SK-N-SH treated with all-trans-retinoic acid at 6 μM for 48 hours (cell line): ENCODE results near the gene WASHC4.

Experiments used
- ATAC-seq: fragments of 200-7000 bp; cut with Tn5 transposase; 3 replicates; pipeline ENCODE4 v1.9.1; 2020; ENCODE audit warnings: mild to moderate bottlenecking, moderate library complexity
- CSDC2 ChIP-seq: fragments of 250-450 bp; sonication (Bioruptor Pico); IDR thresholded peaks from 2 replicates; pipeline ENCODE4 v1.5.0; 2020; ENCODE audit warnings: mild to moderate bottlenecking, moderate library complexity
- ESRRG ChIP-seq: fragments of 250-450 bp; sonication (Bioruptor Pico); IDR thresholded peaks from 2 replicates; pipeline ENCODE4 v1.6.1; 2021; ENCODE audit warnings: mild to moderate bottlenecking
- GLIS3 ChIP-seq: fragments of 250-450 bp; sonication (Bioruptor Pico); IDR thresholded peaks from 2 replicates; pipeline ENCODE4 v1.5.0; 2020; ENCODE audit warnings: mild to moderate bottlenecking, moderate library complexity
- ISL1 ChIP-seq: fragments of 250-450 bp; sonication (Bioruptor Pico); IDR thresholded peaks from 2 replicates; pipeline ENCODE4 v2.1.2; 2022; ENCODE audit warnings: mild to moderate bottlenecking, moderate library complexity
- OSR1 ChIP-seq: fragments of 250-450 bp; sonication (Bioruptor Pico); IDR thresholded peaks from 2 replicates; pipeline ENCODE4 v1.8.0; 2022; ENCODE audit warnings: moderate library complexity, mild to moderate bottlenecking, inconsistent platforms
- PATZ1 ChIP-seq: fragments of 250-450 bp; sonication (Bioruptor Pico); IDR thresholded peaks from 2 replicates; pipeline ENCODE4 v1.8.0; 2020; ENCODE audit warnings: mild to moderate bottlenecking, moderate library complexity, borderline replicate concordance
- POU6F1 ChIP-seq: fragments of 250-450 bp; sonication (Bioruptor Pico); IDR thresholded peaks from 2 replicates; pipeline ENCODE4 v1.8.0; 2021; ENCODE audit warnings: low read depth, mild to moderate bottlenecking, moderate library complexity, borderline replicate concordance
- PPARA ChIP-seq: fragments of 250-450 bp; sonication (Bioruptor Pico); IDR thresholded peaks from 2 replicates; pipeline ENCODE4 v1.5.0; 2020; ENCODE audit warnings: mild to moderate bottlenecking, borderline replicate concordance
- RARB ChIP-seq: fragments of 250-450 bp; sonication (Bioruptor Pico); IDR thresholded peaks from 2 replicates; pipeline ENCODE4 v1.8.0; 2021; ENCODE audit warnings: mild to moderate bottlenecking, moderate library complexity
- SNAI2 ChIP-seq: fragments of 250-450 bp; sonication (Bioruptor Pico); IDR thresholded peaks from 2 replicates; pipeline ENCODE4 v1.5.0; 2020; ENCODE audit warnings: mild to moderate bottlenecking, moderate library complexity
- TCF4 ChIP-seq: fragments of 250-450 bp; sonication (Bioruptor Pico); IDR thresholded peaks from 2 replicates; pipeline ENCODE4 v1.8.0; 2021; ENCODE audit warnings: mild to moderate bottlenecking, moderate library complexity, borderline replicate concordance
- TOX ChIP-seq: fragments of 250-450 bp; sonication (Bioruptor Pico); IDR thresholded peaks from 2 replicates; pipeline ENCODE4 v1.8.0; 2021; ENCODE audit warnings: mild to moderate bottlenecking, moderate library complexity, borderline replicate concordance
- TSHZ2 ChIP-seq: fragments of 250-450 bp; sonication (Bioruptor Pico); IDR thresholded peaks from 2 replicates; pipeline ENCODE4 v1.5.0; 2020; ENCODE audit warnings: mild to moderate bottlenecking, moderate library complexity
- ZC3H10 ChIP-seq: fragments of 250-450 bp; sonication (Bioruptor Pico); IDR thresholded peaks from 2 replicates; pipeline ENCODE4 v1.5.1; 2021; ENCODE audit warnings: mild to moderate bottlenecking, moderate library complexity
- ZFP3 ChIP-seq: fragments of 250-450 bp; sonication (Bioruptor Pico); IDR thresholded peaks from 2 replicates; pipeline ENCODE4 v1.5.0; 2020; ENCODE audit warnings: mild to moderate bottlenecking, moderate library complexity
- ZFP30 ChIP-seq: fragments of 450-650 bp; formaldehyde crosslinking; IDR thresholded peaks from 2 replicates; pipeline ENCODE4 v1.5.0; 2022; ENCODE audit warnings: mild to moderate bottlenecking, moderate library complexity
- ZNF70 ChIP-seq: fragments of 450-650 bp; formaldehyde crosslinking; IDR thresholded peaks from 2 replicates; pipeline ENCODE4 v1.5.0; 2020; ENCODE audit warnings: mild to moderate bottlenecking, moderate library complexity
- ZNF8 ChIP-seq: fragments of 450-650 bp; formaldehyde crosslinking; IDR thresholded peaks from 2 replicates; pipeline ENCODE4 v1.5.0; 2020; ENCODE audit warnings: mild to moderate bottlenecking, moderate library complexity

Gene WASHC4

GRCh38 chr12:105109465-105110212 lies 2.1 kb downstream of the WASHC4 start:
- no peak for TF ChIP-seq RARB (CRISPR knock-in tag)
- no peak for TF ChIP-seq ZC3H10 (CRISPR knock-in tag)
- TF ChIP-seq ISL1 (CRISPR knock-in tag), result no peak; the same call in 1 of the 2 replicates
- ATAC-seq, result no peak

- ATAC-seq, result no peak
- TF ChIP-seq TOX (CRISPR knock-in tag), result no peak
- no peak for TF ChIP-seq ZFP30 (CRISPR knock-in tag)
- TF ChIP-seq ZNF8, result no peak
- TF ChIP-seq CSDC2 (CRISPR knock-in tag), result no peak
- no peak for TF ChIP-seq TCF4 (CRISPR knock-in tag)
- no peak for TF ChIP-seq RARB (CRISPR knock-in tag)
- TF ChIP-seq PATZ1 (CRISPR knock-in tag), result no peak
- TF ChIP-seq, all 23 proteins: peak for 0
Measured at GRCh38 chr12:105110851-105111250, 3.3 kb downstream of the WASHC4 start.

- no peak for ATAC-seq
- TF ChIP-seq OSR1 (CRISPR knock-in tag), result no peak
- TF ChIP-seq ISL1 (CRISPR knock-in tag), result 0 out of 2 replicates have a peak, but pooled peaks have one; percentile 15
Measured at GRCh38 chr12:105113094-105113493, 5.6 kb downstream of the WASHC4 start.

- no peak for TF ChIP-seq ZFP30 (CRISPR knock-in tag)
- no peak for TF ChIP-seq ZFP3 (CRISPR knock-in tag)
- TF ChIP-seq ISL1 (CRISPR knock-in tag), result no peak
- no peak for TF ChIP-seq GLIS3 (CRISPR knock-in tag)
- TF ChIP-seq OSR1 (CRISPR knock-in tag), result no peak
- TF ChIP-seq ZNF8, result no peak
- no peak for ATAC-seq
Measured at GRCh38 chr12:105116969-105117368, 9.4 kb downstream of the WASHC4 start.

- TF ChIP-seq TSHZ2 (no peak), SNAI2 (no peak)
- TF ChIP-seq, all 23 proteins: peak for 0
- no peak for ATAC-seq
Measured at GRCh38 chr12:105120551-105120950, 13.0 kb downstream of the WASHC4 start.

GRCh38 chr12:105138248-105138647 lies 30.7 kb downstream of the WASHC4 start:
- TF ChIP-seq OSR1 (CRISPR knock-in tag), result no peak
- TF ChIP-seq SNAI2, result no peak
- no peak for TF ChIP-seq ZNF70 (CRISPR knock-in tag)
- no peak for TF ChIP-seq POU6F1 (CRISPR knock-in tag)
- no peak for TF ChIP-seq ZFP30 (CRISPR knock-in tag)
- no peak for TF ChIP-seq TOX (CRISPR knock-in tag)
- no peak for TF ChIP-seq CSDC2 (CRISPR knock-in tag)
- no peak for TF ChIP-seq RARB (CRISPR knock-in tag)
- TF ChIP-seq ZC3H10 (CRISPR knock-in tag), result no peak
- no peak for TF ChIP-seq ZNF8
- no peak for TF ChIP-seq PPARA (CRISPR knock-in tag)
- TF ChIP-seq ESRRG (CRISPR knock-in tag), result no peak
- no peak for ATAC-seq
